Endothelial cell of umbilical vein (primary cell): ENCODE data around the gene CXCR5. TPM values are rescaled to one million over a fixed set of nuclear protein-coding genes. Genes with fewer than 3 reads are reported as not detected.

Source experiments
- BruUV-seq: library from RNA; stranded (reverse); fragments of 400-500 nt; replicated peaks from 2 replicates; lab custom pipeline; 2021; lab: Mats Ljungman, UMichigan
- CTCF ChIA-PET: fragments of 300-600, 350-600 bp; sonication (Branson Sonifier 250); formaldehyde crosslinking; loops from one replicate; lab custom pipeline; 2021; ENCODE audit warnings: antibody characterized with exemption, inconsistent platforms; lab: Charles Lee
- POLR2A ChIA-PET: fragments of 300-600, 350-600 bp; sonication (Branson Sonifier 250); formaldehyde crosslinking; loops from one replicate; lab custom pipeline; 2021; ENCODE audit warnings: antibody characterized with exemption, inconsistent platforms; lab: Charles Lee
- DNase-seq: peaks from one replicate; pipeline ENCODE4 v3.0.0-alpha.2; 2011; ENCODE audit warnings: low read depth, low spot score
- FAIRE-seq: peaks from 2 replicates; lab custom pipeline; 2011; peaks lifted over from hg19 to GRCh38; lab: Jason Lieb, UNC
- H2AFZ ChIP-seq: 2 replicates; pipeline ENCODE4 v1.6.0; 2012; ENCODE audit warnings: low read depth, low read length, control low read depth, inconsistent platforms
- H3K27ac ChIP-seq: 2 replicates; pipeline ENCODE4 v1.5.1; 2011; ENCODE audit warnings: low read depth, mild to moderate bottlenecking, control low read depth, low read length, moderate library complexity; ENCODE audit not compliant: insufficient read depth
- H3K27me3 ChIP-seq, 2 experiments: 2 replicates each; pipeline versions ENCODE4 v1.6.0 to v1.6.1; 2011; ENCODE audit warnings: low read length in 2 of 2, mixed read lengths in 1 of 2; ENCODE audit not compliant: control insufficient read depth in 2 of 2, insufficient read depth in 2 of 2
- H3K36me3 ChIP-seq, 2 experiments: 2 replicates in 1 of 2; 3 replicates in 1 of 2; pipeline ENCODE4 v1.5.1; 2011; ENCODE audit warnings: low read length in 2 of 2, mild to moderate bottlenecking in 1 of 2, moderate library complexity in 1 of 2; ENCODE audit not compliant: control insufficient read depth in 2 of 2, insufficient read depth in 2 of 2; ENCODE audit errors: extremely low read depth in 1 of 2
- H3K4me1 ChIP-seq: 3 replicates; pipeline ENCODE4 v1.5.1; 2011; ENCODE audit warnings: mild to moderate bottlenecking, low read length; ENCODE audit not compliant: control insufficient read depth, insufficient read depth; ENCODE audit errors: extremely low read depth
- H3K4me2 ChIP-seq: 2 replicates; pipeline ENCODE4 v1.6.1; 2011; ENCODE audit warnings: low read length, control low read depth, mixed read lengths; ENCODE audit not compliant: insufficient read depth
- H3K4me3 ChIP-seq, 3 experiments: fragments of 200-600 bp in 1 of 3; sonication (generic), shearing (Covaris generic) in 1 of 3; replicated peaks in 1 of 3; 2 replicates each; pipeline ENCODE4 v1.5.1; 2011 to 2016; ENCODE audit warnings: control low read depth in 3 of 3, low read length in 3 of 3, mild to moderate bottlenecking in 2 of 3, inconsistent platforms in 1 of 3, low read depth in 1 of 3, moderate library complexity in 1 of 3; ENCODE audit not compliant: insufficient read depth in 1 of 3
- H3K79me2 ChIP-seq: 2 replicates; pipeline ENCODE4 v1.6.0; 2012; ENCODE audit warnings: low read length, inconsistent platforms; ENCODE audit not compliant: control insufficient read depth, insufficient read depth
- H3K9ac ChIP-seq: replicated peaks from 2 replicates; pipeline ENCODE3; 2011; ENCODE audit warnings: low read length, control low read depth; ENCODE audit not compliant: insufficient read depth; ENCODE audit errors: extremely low read depth
- H3K9me1 ChIP-seq: replicated peaks from 3 replicates; pipeline ENCODE4 v1.6.0; 2011; ENCODE audit warnings: mild to moderate bottlenecking, low read length; ENCODE audit not compliant: control insufficient read depth, insufficient read depth; ENCODE audit errors: extremely low read depth
- H3K9me3 ChIP-seq: replicated peaks from 2 replicates; pipeline ENCODE4 v1.5.1; 2012; ENCODE audit warnings: low read length, inconsistent platforms; ENCODE audit not compliant: control insufficient read depth, insufficient read depth
- H4K20me1 ChIP-seq: replicated peaks from 2 replicates; pipeline ENCODE3; 2011; ENCODE audit warnings: mild to moderate bottlenecking, low read length; ENCODE audit not compliant: control insufficient read depth, insufficient read depth; ENCODE audit errors: extremely low read depth
- EZH2 ChIP-seq: IDR thresholded peaks from 2 replicates; pipeline ENCODE4 v1.6.1; 2012; ENCODE audit warnings: borderline replicate concordance, low read depth, mild to moderate bottlenecking, moderate library complexity, low read length, inconsistent platforms; ENCODE audit not compliant: severe bottlenecking
- FOS ChIP-seq: IDR thresholded peaks from 2 replicates; pipeline ENCODE4 v1.6.1; 2011; ENCODE audit warnings: mild to moderate bottlenecking, low read length, moderate library complexity, borderline replicate concordance; ENCODE audit not compliant: insufficient read depth
- GATA2 ChIP-seq: IDR thresholded peaks from 2 replicates; pipeline ENCODE4 v1.7.0; 2011; ENCODE audit warnings: low read depth, mild to moderate bottlenecking, moderate library complexity, mixed read lengths, low read length; ENCODE audit not compliant: insufficient read length, insufficient read depth
- JUN ChIP-seq: IDR thresholded peaks from 2 replicates; pipeline ENCODE4 v1.6.1; 2011; ENCODE audit warnings: borderline replicate concordance, low read depth; ENCODE audit not compliant: insufficient read length, insufficient read depth
- MYC ChIP-seq: IDR thresholded peaks from one replicate; pipeline ENCODE4 v1.6.1; 2011; ENCODE audit warnings: mild to moderate bottlenecking, low read depth, low read length
- POLR2A ChIP-seq: IDR thresholded peaks from 2 replicates; pipeline ENCODE4 v1.6.1; 2012; ENCODE audit warnings: low read depth, mild to moderate bottlenecking, control low read depth, low read length
- POLR2AphosphoS5 ChIP-seq: IDR thresholded peaks from 2 replicates; pipeline ENCODE4 v1.6.1; 2012; ENCODE audit warnings: low read depth, mild to moderate bottlenecking, control low read depth, low read length, moderate library complexity; ENCODE audit not compliant: insufficient read depth
- dilution Hi-C: fragments of 300-500 bp; cut with MboI; formaldehyde crosslinking; loops from one replicate; pipeline ENCODE4 v1.15.0; 2019; ENCODE audit warnings: low sequenced_read_pairs; ENCODE audit not compliant: extremely low pct_ligation_motif_present
- intact Hi-C: fragments of 100-400 bp; cut with micrococcal nuclease; formaldehyde crosslinking; loops from one replicate; pipeline ENCODE4 v1.10.0; 2022
- polyA plus RNA-seq, 4 experiments: library from polyadenylated mRNA; depleted of rRNA in 3 of 4; stranded (reverse) in 3 of 4; unstranded in 1 of 4; fragments of >200 nt; gene quantifications; 2 replicates each; pipeline versions ENCODE4 v1.2.1 to v1.2.3, GENCODE V29; 2011 to 2012; ENCODE audit warnings: missing spikeins in 1 of 4
- total RNA-seq: library from RNA; stranded (reverse); gene quantifications from 2 replicates; pipeline ENCODE4 v1.2.3, GENCODE V29; 2021
- TF ChIP-seq, protein P1 (sequence below): IDR thresholded peaks from 2 replicates; pipeline ENCODE4 v1.6.1; 2011; ENCODE audit not compliant: insufficient read depth, insufficient read length
- TF ChIP-seq, protein P2 (sequence below), 2 donors: IDR thresholded peaks; 1 replicate in 1 of 2; 2 replicates in 1 of 2; pipeline ENCODE4 v1.5.1; 2011; ENCODE audit warnings: low read length in 2 of 2, mild to moderate bottlenecking in 2 of 2, moderate library complexity in 2 of 2, control low read depth in 1 of 2, inconsistent platforms in 1 of 2, low read depth in 1 of 2; ENCODE audit not compliant: insufficient read depth in 1 of 2; ENCODE audit errors: extremely low read depth in 1 of 2

The CXCR5 gene
- total and polyA plus RNA-seq, 2 donors (not counting 3 experiments of a cell fraction or from before 2014, with no cell fraction given) = not detected

DNA sequence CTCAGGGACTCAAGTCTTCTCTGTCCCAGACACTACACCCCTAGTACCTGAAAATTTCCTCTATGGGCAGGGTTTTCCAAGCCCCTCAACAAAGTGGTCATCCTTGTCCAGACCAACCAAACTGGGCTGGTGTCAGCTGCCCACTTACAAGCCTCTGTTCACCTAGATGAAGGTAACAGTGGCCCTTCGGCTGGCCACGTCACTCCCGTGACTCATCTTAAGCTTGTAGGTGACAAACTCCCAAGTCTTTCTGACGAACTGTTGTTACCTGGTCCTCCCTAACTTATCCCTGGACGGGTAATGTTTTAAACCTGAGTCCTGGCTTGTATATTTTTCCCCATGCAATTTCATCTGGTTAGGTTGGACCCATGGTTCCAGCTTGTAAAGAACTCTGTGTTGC is 4.7 kb downstream of the CXCR5 start:
- Histone ChIP-seq H3K4me2 (no peak overlapping the region), H3K4me3 (no peak overlapping the region), H3K36me3 (no peaks in the 10 kb centered on the region), H3K9ac (no peak overlapping the region), H3K79me2 (no peaks in the 10 kb centered on the region), H3K4me1 (no peaks in the 10 kb centered on the region), H3K27me3 (peaks cover 8 to 14% of the 10 kb centered on the region in 2 experiments), H3K9me3 (no peaks in the 10 kb centered on the region), H3K27ac (no peak overlapping the region), H4K20me1 (no peaks in the 10 kb centered on the region), H3K9me1 (no peaks in the 10 kb centered on the region), H2AFZ (no peak overlapping the region)
- CTCF ChIA-PET = no interaction called here
- dilution Hi-C loops = no loop called here
- POLR2A ChIA-PET = no interaction called here
- TF ChIP-seq JUN (no peak), POLR2AphosphoS5 (no peak)
- FAIRE-seq = no peak
- no peak for DNase-seq
- no TSS peak for BruUV-seq
- intact Hi-C loops = no loop called here

DNA sequence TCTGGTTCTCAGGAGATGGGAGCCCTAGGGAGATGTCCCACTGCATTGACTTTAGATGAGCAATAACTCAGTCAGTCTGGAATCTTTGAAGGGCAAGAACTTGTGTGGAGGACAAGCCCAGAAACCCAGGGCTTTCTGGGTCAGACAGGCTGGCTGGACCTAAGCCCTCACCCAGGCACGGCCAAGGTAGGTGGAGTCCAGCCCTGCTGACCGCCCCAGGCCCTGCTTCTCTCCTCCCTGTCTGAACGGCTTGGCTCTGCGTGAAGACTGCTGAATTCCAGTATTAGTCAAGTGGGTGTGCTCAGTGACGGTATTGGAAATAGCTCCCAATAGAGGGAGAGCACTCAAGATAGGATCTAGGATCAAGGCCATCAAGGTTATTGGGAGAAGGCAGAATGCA is 6.1 kb downstream of the CXCR5 start:
- H3K9ac ChIP-seq = no peak overlapping the region
- intact Hi-C loops = no loop called here

More for the DNA sequence above, 6.1 kb downstream of the CXCR5 start:
- CTCF ChIA-PET = no interaction called here
- H3K27ac ChIP-seq = no peak overlapping the region
- no peak overlapping the region for H3K4me3 ChIP-seq
- no peak overlapping the region for H2AFZ ChIP-seq
- no peaks in the 10 kb centered on the region for H4K20me1 ChIP-seq
- POLR2A ChIA-PET = no interaction called here
- dilution Hi-C loops = no loop called here
- no peaks in the 10 kb centered on the region for H3K4me1 ChIP-seq
- H3K9me3 ChIP-seq = no peaks in the 10 kb centered on the region
- BruUV-seq = no TSS peak
- no peak overlapping the region for H3K4me2 ChIP-seq
- H3K79me2 ChIP-seq = no peaks in the 10 kb centered on the region
- H3K27me3 ChIP-seq = peaks cover 0 to 12% of the 10 kb centered on the region in 2 experiments
- no peaks in the 10 kb centered on the region for H3K36me3 ChIP-seq
- FAIRE-seq (no peak), DNase-seq (no peak)
- no peaks in the 10 kb centered on the region for H3K9me1 ChIP-seq
- TF ChIP-seq POLR2A (no peak), POLR2AphosphoS5 (no peak), GATA2 (no peak), MYC (no peak), EZH2 (no peak), FOS (no peak), JUN (no peak)
- TF ChIP-seq, protein P1, sequence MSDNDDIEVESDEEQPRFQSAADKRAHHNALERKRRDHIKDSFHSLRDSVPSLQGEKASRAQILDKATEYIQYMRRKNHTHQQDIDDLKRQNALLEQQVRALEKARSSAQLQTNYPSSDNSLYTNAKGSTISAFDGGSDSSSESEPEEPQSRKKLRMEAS = no peak
- TF ChIP-seq, protein P2, sequence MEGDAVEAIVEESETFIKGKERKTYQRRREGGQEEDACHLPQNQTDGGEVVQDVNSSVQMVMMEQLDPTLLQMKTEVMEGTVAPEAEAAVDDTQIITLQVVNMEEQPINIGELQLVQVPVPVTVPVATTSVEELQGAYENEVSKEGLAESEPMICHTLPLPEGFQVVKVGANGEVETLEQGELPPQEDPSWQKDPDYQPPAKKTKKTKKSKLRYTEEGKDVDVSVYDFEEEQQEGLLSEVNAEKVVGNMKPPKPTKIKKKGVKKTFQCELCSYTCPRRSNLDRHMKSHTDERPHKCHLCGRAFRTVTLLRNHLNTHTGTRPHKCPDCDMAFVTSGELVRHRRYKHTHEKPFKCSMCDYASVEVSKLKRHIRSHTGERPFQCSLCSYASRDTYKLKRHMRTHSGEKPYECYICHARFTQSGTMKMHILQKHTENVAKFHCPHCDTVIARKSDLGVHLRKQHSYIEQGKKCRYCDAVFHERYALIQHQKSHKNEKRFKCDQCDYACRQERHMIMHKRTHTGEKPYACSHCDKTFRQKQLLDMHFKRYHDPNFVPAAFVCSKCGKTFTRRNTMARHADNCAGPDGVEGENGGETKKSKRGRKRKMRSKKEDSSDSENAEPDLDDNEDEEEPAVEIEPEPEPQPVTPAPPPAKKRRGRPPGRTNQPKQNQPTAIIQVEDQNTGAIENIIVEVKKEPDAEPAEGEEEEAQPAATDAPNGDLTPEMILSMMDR (IDR thresholded peaks at IDR 0.05; ENCODE audit: extremely low read depth in 1 of 2, insufficient read depth in 1 of 2, low read depth in 1 of 2, low read length in 2 of 2) = no peak
